Central memory CD4-positive, alpha-beta T cell (primary cell): ENCODE measurements around the gene HTATSF1.

Experiments
- DNase-seq: peaks from one replicate; pipeline ENCODE4 v3.0.0; 2022

Gene HTATSF1

GRCh38 chrX:136496764-136497555 lies 432 bp upstream of the HTATSF1 start:
- peak; percentile 88 for DNase-seq

GRCh38 chrX:136519069-136519468 lies 21.7 kb downstream of the HTATSF1 start:
- DNase-seq, result no peak

DNA sequence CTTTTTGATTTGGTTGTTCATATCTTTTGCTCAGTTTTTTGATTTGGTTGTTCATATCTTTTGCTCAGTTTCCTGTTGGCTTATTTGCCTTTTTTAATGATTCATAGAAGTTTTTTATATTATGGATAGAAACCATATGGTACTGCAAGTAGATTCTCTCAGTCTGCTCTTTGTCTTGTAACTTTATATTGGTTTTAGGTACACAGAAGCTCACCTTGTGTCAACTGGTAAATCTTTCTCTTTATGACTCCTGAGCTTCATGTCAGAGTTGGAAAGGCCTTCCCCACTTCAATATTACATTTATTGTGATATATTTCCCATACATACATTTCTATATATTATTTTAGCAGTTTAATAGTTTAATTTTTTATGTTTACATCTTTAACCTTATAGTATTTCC lies 26.4 kb downstream of the HTATSF1 start:
- no peak for DNase-seq

- no peak for DNase-seq
Measured at GRCh38 chrX:136525738-136526606, 28.6 kb downstream of the HTATSF1 start.

DNA sequence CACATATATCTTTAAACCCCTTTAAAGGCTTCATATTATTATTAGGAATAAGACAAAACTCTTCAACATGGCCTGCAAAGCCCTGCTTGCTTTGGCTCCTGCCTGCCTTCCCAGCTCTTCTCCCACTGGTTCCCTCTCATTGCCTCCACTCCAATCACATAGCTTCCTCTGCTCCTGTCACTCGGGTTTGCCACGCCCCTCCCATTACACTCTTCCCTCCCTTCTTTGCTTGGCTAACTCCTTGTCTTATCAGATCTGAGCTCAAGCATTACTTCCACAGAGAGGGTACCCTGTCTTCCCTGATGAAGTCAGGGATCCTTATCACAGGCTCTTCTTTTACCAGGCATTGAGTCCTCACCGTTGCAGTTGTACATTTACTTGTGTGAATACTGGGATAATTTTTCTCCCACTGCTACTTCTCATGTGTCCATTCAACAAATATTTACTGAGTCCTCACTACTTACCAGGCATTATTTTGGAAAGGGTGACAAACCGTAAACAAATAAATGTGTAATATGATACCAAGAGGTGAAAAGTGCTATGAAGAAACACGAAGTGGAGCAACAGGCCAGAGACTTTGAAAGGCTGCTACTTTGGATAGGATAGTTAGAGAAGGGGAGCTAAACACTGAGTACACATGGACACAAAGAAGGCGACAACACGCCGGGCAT lies 31.4 kb downstream of the HTATSF1 start:
- no peak for DNase-seq

- no peak for DNase-seq
Measured at GRCh38 chrX:136529795-136530194, 32.4 kb downstream of the HTATSF1 start.

DNA sequence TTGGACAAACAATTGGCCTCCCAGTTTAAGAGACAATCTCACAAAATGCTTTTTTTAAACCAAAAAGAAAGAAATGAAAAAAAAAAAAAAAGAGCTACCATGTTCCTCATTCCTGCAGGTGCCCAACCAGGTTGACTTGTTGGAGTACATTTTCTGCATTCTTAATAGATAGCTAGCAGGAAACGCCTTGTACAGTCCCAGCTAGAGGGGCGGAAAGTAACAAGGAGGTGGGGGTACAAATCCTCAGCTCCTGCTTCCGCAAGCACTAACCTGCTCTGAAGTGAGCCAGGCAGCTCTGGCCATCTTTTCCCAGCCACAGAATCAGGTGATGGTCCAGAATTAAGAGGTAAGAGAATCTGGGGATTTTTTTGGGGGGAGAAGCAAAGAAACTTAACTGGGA lies 34.6 kb downstream of the HTATSF1 start, which contains the start of gene VGLL1:
Gene VGLL1, plus strand, starts transcription at position 265 of the 400 bp plus-strand sequence. CDS start 3,806 bp downstream, outside the sequence.
- no peak for DNase-seq

DNA sequence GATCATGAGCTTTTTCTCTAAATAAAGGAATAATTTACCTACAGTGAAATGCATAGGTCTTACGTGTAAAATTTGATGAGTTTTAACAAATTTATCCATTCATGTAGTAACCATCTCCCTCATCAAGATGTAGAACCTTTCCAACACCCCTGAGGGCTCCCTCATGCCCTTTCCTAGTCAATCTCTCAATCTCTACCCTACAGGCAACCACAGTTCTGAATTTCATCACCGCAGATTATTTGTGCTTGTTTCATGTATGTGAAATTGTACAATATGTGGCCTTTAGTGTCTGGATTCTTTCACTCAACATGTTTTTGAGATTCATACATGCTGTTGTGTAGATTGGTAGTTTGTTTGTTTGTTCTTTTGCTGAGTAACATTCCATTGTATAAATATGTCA lies 36.7 kb downstream of the HTATSF1 start:
- DNase-seq, result no peak

DNA sequence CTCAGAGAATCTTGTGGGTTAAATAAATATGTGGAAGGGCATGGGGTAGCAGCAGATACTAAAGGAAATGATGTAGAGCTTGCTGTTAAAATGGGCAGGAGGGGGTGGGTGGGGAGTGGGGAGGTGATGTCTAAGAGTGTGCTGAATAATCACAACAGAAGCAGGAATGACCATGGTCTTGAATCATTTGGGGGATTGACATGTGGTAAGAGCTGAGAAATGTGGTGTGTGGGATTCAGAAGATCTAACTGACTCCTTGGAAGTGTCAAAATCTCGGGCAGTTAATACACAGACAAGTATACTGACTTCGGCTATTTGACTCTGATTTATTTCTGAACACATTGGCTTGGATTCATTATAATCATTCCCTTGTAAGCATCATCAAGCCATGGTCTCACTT lies 41.4 kb downstream of the HTATSF1 start:
- DNase-seq, result no peak

DNA sequence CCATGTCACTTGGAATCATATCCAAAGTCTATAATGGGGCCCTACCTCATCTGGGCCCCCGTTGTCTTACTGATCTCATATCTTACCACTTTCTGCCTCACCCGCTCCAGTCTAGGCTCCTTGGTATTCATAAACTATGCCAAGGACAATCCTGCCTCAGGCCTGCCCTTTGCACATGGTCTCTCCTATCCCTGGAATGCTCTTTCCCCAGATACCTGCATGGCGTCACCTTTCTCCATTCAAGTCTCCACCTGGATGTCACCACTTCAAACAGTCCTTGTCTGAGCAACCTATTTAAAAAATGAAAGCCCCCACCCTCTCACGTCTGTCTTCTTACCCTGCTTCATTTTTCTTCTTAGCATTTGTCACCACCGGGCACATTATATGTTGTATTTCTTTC lies 42.8 kb downstream of the HTATSF1 start:
- DNase-seq, result no peak

- no peak for DNase-seq
Measured at GRCh38 chrX:136541294-136541693, 43.9 kb downstream of the HTATSF1 start.

GRCh38 chrX:136542281-136542680 lies 44.9 kb downstream of the HTATSF1 start:
- no peak for DNase-seq

DNA sequence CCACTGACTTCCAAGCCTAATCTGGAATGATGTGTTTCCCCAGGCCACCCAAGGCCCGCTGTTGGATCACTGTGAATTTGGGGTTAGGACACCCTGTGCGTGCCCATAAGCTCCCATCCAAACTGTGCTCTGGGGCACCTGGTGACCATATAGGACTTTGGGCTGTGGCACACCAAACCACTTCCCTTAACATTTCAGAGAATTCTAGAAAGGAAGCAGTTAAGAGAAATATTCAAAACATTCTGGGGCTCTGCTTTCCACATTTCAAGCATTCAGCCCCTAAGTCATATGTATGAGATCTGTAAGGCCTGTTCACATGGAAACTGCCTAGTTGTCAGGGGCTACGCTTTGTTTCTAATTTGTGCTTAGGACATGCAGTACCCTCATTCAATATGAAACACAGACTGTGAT lies 49.0 kb downstream of the HTATSF1 start:
- DNase-seq, result no peak

DNA sequence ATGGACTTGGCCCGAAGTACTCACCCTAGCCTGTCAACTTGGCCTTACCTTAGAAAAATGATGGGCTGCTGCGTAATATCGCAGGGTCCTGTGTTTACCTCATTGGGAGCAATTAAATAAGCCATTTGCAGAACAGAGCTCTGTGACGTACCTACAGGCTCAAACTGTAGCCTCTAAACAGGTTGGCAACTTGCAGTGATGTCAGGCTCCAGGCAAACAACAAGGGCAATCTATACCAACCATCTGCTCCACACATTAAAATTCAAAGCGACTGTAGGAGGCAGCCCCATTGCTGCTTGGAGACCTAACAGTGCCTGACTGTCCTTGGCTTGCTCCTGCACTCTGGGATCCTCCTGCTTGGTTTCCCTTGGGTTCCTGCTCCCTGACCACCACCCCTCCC lies 51.8 kb downstream of the HTATSF1 start:
- DNase-seq, result no peak

GRCh38 chrX:136551410-136551809 lies 54.0 kb downstream of the HTATSF1 start:
- no peak for DNase-seq

- DNase-seq, result no peak
Measured at GRCh38 chrX:136555694-136556093, 58.3 kb downstream of the HTATSF1 start.
